Tibial nerve (tissue), 4 donors: ENCODE data around the gene CNOT10. TPM values are rescaled to one million over a fixed set of nuclear protein-coding genes. Genes with fewer than 3 reads are reported as not detected.
A peak's percentile ranks its signal among the peaks of the same experiment; 100 is the strongest.
"Not testable (repeated sequence)": the region's sequence is repeated elsewhere in the genome, so short reads cannot be mapped to it uniquely, and the experiment has no call there.

Experiments used
- DNase-seq, 2 donors: peaks; one replicate each; pipeline ENCODE4 v3.0.0-alpha.2; 2019; ENCODE audit warnings: low spot score in 2 of 2
- H3K27ac ChIP-seq, 4 donors: fragments of 200-600 bp; sonication (generic) in 3 of 4; one replicate each; pipeline ENCODE4 v1.5.1; 2017 to 2019; ENCODE audit warnings: mild to moderate bottlenecking in 1 of 4
- H3K27me3 ChIP-seq, 2 donors: fragments of 200-600 bp; sonication (generic) in 1 of 2; one replicate each; pipeline versions ENCODE4 v1.5.1 to v1.6.0; 2017 to 2019
- H3K36me3 ChIP-seq, 3 donors: fragments of 200-600 bp; sonication (generic); one replicate each; pipeline ENCODE4 v1.5.1; 2018 to 2019
- H3K4me1 ChIP-seq, 4 donors: fragments of 200-600 bp; sonication (generic) in 3 of 4; one replicate each; pipeline ENCODE4 v1.5.1; 2017 to 2019
- H3K4me3 ChIP-seq, 4 donors: fragments of 200-600 bp; sonication (generic) in 3 of 4; one replicate each; pipeline ENCODE4 v1.5.1; 2017 to 2019; ENCODE audit warnings: mild to moderate bottlenecking in 1 of 4, moderate library complexity in 1 of 4
- H3K9me3 ChIP-seq, 4 donors: fragments of 200-600 bp; sonication (generic) in 3 of 4; one replicate each; pipeline ENCODE4 v1.5.1; 2017 to 2019
- EP300 ChIP-seq, 2 donors: sonication (generic); formaldehyde crosslinking; IDR thresholded peaks; one replicate each; pipeline ENCODE4 v1.6.1; 2017; ENCODE audit warnings: antibody characterized with exemption in 2 of 2, mild to moderate bottlenecking in 1 of 2
- POLR2A ChIP-seq, 2 donors: fragments of 450-650 bp; IDR thresholded peaks; one replicate each; pipeline ENCODE4 v1.6.1; 2017; ENCODE audit warnings: antibody characterized with exemption in 2 of 2, mild to moderate bottlenecking in 2 of 2, moderate library complexity in 2 of 2
- WGBS, 2 donors: methylation state at CpG; one replicate each; pipeline ENCODE4 v1.1.5; 2018; 5-methylcytosine and 5-hydroxymethylcytosine counted together
- total RNA-seq, 4 donors: library from RNA; depleted of rRNA; stranded (reverse); fragments of >200 nt; gene quantifications; one replicate each; pipeline ENCODE4 v1.1.0, GENCODE V29; 2016
- TF ChIP-seq, protein P1 (sequence below), 5 experiments: fragments of 200-600 bp in 3 of 5; fragments of 450-650 bp in 2 of 5; sonication (generic) in 3 of 5; IDR thresholded peaks; one replicate each; pipeline ENCODE4 v1.5.1; 2016 to 2019; ENCODE audit warnings: antibody characterized with exemption in 5 of 5, mild to moderate bottlenecking in 3 of 5, moderate library complexity in 2 of 5

Gene CNOT10
- total RNA-seq, 4 donors from 2014 or later, result 19.4 to 27.9 (median 22.0) TPM

- H3K36me3 ChIP-seq, H3K4me1 ChIP-seq, H3K27ac ChIP-seq, DNase-seq, H3K4me3 ChIP-seq, H3K27me3 ChIP-seq, H3K9me3 ChIP-seq: not testable (repeated sequence)
- TF ChIP-seq, protein P1, sequence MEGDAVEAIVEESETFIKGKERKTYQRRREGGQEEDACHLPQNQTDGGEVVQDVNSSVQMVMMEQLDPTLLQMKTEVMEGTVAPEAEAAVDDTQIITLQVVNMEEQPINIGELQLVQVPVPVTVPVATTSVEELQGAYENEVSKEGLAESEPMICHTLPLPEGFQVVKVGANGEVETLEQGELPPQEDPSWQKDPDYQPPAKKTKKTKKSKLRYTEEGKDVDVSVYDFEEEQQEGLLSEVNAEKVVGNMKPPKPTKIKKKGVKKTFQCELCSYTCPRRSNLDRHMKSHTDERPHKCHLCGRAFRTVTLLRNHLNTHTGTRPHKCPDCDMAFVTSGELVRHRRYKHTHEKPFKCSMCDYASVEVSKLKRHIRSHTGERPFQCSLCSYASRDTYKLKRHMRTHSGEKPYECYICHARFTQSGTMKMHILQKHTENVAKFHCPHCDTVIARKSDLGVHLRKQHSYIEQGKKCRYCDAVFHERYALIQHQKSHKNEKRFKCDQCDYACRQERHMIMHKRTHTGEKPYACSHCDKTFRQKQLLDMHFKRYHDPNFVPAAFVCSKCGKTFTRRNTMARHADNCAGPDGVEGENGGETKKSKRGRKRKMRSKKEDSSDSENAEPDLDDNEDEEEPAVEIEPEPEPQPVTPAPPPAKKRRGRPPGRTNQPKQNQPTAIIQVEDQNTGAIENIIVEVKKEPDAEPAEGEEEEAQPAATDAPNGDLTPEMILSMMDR (IDR thresholded peaks at IDR 0.05), result peak; percentile 22 to 51 (median 43)
- 60 to 62% methylated on average over 5 of the region's 5 CpGs for WGBS, 2 donors
These were observed 20.3 kb upstream of the CNOT10 start for GRCh38 chr3:32664630-32665075.

DNA sequence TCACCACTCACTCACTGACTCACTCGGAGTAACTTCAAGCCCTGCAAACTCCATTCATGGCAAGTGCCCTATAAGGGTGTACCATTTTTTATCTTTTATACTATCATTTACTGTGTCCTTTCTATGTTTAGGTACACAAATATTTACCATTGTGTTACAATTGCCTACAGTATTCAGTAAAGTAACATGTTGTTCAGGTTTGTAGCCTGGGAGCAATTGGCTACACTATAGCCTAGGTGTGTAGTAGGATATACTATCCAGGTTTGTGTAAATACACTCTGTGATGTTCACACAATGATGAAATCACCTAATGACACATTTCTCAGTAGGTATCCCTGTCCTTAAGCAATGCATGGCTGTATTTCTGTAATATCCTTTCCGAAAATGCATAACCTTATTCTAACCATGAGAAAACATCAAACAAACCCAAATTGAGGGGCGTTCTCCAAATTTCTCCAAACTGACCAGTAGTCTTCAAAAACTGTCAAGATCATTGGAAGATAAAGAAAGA, 17.9 kb upstream of the CNOT10 start:
- Histone ChIP-seq H3K36me3 (no peaks in the 10 kb centered on the region), H3K4me3 (no peak overlapping the region), H3K4me1 (no peaks in the 10 kb centered on the region), H3K27ac (no peak overlapping the region), H3K27me3 (no peaks in the 10 kb centered on the region), H3K9me3 (no peaks in the 10 kb centered on the region)
- TF ChIP-seq, protein P1 (IDR thresholded peaks at IDR 0.05), result no peak
- TF ChIP-seq EP300 (IDR thresholded peaks at IDR 0.05) (no peak), POLR2A (IDR thresholded peaks at IDR 0.05) (no peak)
- DNase-seq, result no peak
- WGBS, 2 donors, result 83 to 88% methylated on average over 3 of the region's 3 CpGs

DNA sequence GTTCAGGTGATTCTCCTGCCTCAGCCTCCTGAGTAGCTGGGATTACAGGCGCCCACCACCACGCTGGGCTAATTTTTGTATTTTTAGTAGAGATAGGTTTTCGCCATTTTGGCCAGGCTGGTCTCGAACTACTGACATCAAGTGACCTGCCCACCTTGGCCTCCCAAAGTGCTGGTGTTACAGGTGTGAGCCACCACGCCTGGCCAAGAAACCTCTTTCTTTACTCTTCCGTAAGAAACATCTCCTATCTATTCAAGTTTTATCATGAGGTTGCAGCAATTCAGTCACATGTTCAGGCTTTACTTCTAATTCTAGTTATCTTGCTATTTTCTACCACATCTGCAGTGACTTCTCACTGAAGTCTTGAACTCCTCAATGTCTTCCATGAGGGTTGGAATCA, 15.8 kb upstream of the CNOT10 start:
- H3K36me3 ChIP-seq, DNase-seq, H3K27ac ChIP-seq, H3K4me3 ChIP-seq, H3K27me3 ChIP-seq, H3K4me1 ChIP-seq, H3K9me3 ChIP-seq: not testable (repeated sequence)
- WGBS, 2 donors, result 91 to 93% methylated on average over 6 of the region's 6 CpGs

- WGBS, 2 donors, result 81 to 88% methylated on average over 3 of the region's 3 CpGs
- H3K36me3 ChIP-seq, result not testable (repeated sequence)
These were observed 11.3 kb upstream of the CNOT10 start for GRCh38 chr3:32673730-32674129.

DNA sequence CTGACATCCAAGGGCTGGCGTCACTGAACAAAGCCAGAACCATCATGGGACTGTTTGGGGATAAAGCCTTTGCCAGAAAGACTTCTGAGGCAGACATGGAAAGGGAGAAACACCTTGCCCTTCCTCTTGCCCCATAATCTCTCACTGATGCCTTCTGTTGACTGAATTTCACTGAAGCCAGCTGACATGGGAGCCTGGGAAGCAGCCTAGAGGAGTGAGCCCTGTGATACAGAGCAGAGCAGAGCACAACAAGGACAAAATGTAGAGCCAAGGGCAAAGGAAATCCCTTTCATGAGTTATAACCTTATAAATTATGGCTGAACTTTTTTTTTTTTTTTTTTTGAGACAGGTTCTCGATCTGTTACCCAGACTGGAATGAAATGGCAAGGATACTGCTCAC, 9.8 kb upstream of the CNOT10 start:
- Histone ChIP-seq H3K4me1 (no peaks in the 10 kb centered on the region), H3K27ac (no peak overlapping the region), H3K4me3 (no peak overlapping the region), H3K36me3 (no peaks in the 10 kb centered on the region), H3K9me3 (no peaks in the 10 kb centered on the region), H3K27me3 (no peaks in the 10 kb centered on the region)
- no peak for DNase-seq
- TF ChIP-seq EP300 (IDR thresholded peaks at IDR 0.05) (no peak), POLR2A (IDR thresholded peaks at IDR 0.05) (no peak)
- TF ChIP-seq, protein P1 (IDR thresholded peaks at IDR 0.05), result no peak
- WGBS, 2 donors, result 84 to 93% methylated on average over 2 of the region's 2 CpGs

More at GRCh38 chr3:32673730-32674129, 11.3 kb upstream of the CNOT10 start:
- H3K9me3 ChIP-seq, H3K27ac ChIP-seq, H3K4me1 ChIP-seq, H3K4me3 ChIP-seq, DNase-seq, H3K27me3 ChIP-seq: not testable (repeated sequence)

- Histone ChIP-seq H3K9me3 (no peaks in the 10 kb centered on the region), H3K4me3 (no peak overlapping the region), H3K27me3 (no peaks in the 10 kb centered on the region), H3K36me3 (no peaks in the 10 kb centered on the region), H3K4me1 (no peaks in the 10 kb centered on the region), H3K27ac (no peak overlapping the region)
- TF ChIP-seq, protein P1 (IDR thresholded peaks at IDR 0.05), result no peak
- TF ChIP-seq EP300 (IDR thresholded peaks at IDR 0.05) (no peak), POLR2A (IDR thresholded peaks at IDR 0.05) (no peak)
- 90 to 96% methylated on average over 1 of the region's 1 CpG for whole genome bisulfite sequencing, 2 donors
- no peak for DNase-seq
These were observed 9.3 kb upstream of the CNOT10 start for GRCh38 chr3:32675650-32676049.
